Measurements from ENCODE around the gene MS4A4A. TPM values are rescaled to one million over a fixed set of nuclear protein-coding genes. Genes with fewer than 3 reads are reported as not detected.
A peak's percentile ranks its signal among the peaks of the same experiment; 100 is the strongest.

MS4A4A gene
- total and polyA plus RNA-seq, 8 donors, result 0.43 to 18.9 (median 1.8) TPM

- H3K9me3 ChIP-seq, result no peaks in the 10 kb centered on the region
- H3K27me3 ChIP-seq, result no peaks in the 10 kb centered on the region
- ATAC-seq, result peak in 3 of 4 donors; percentile 74 to 87 (median 84)
- H3K4me1 ChIP-seq, result no peaks in the 10 kb centered on the region
- DNase-seq, result peak in 5 of 6 donors; percentile 26 to 73 (median 42)
- no peak overlapping the region for H3K4me3 ChIP-seq
- no peak overlapping the region for H3K27ac ChIP-seq
- FAIRE-seq, result no peak
- 9 to 21% methylated on average over 2 of the region's 2 CpGs for WGBS, 2 donors
- TF ChIP-seq, protein P1, sequence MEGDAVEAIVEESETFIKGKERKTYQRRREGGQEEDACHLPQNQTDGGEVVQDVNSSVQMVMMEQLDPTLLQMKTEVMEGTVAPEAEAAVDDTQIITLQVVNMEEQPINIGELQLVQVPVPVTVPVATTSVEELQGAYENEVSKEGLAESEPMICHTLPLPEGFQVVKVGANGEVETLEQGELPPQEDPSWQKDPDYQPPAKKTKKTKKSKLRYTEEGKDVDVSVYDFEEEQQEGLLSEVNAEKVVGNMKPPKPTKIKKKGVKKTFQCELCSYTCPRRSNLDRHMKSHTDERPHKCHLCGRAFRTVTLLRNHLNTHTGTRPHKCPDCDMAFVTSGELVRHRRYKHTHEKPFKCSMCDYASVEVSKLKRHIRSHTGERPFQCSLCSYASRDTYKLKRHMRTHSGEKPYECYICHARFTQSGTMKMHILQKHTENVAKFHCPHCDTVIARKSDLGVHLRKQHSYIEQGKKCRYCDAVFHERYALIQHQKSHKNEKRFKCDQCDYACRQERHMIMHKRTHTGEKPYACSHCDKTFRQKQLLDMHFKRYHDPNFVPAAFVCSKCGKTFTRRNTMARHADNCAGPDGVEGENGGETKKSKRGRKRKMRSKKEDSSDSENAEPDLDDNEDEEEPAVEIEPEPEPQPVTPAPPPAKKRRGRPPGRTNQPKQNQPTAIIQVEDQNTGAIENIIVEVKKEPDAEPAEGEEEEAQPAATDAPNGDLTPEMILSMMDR (IDR thresholded peaks at IDR 0.05), result peak; percentile 69 to 76 (median 75)
- intact Hi-C loops (cut with DNase I), result no loop called here
- no peaks in the 10 kb centered on the region for H3K36me3 ChIP-seq
Measured at GRCh38 chr11:60334005-60334620, 53.6 kb downstream of the MS4A4A start.

DNA sequence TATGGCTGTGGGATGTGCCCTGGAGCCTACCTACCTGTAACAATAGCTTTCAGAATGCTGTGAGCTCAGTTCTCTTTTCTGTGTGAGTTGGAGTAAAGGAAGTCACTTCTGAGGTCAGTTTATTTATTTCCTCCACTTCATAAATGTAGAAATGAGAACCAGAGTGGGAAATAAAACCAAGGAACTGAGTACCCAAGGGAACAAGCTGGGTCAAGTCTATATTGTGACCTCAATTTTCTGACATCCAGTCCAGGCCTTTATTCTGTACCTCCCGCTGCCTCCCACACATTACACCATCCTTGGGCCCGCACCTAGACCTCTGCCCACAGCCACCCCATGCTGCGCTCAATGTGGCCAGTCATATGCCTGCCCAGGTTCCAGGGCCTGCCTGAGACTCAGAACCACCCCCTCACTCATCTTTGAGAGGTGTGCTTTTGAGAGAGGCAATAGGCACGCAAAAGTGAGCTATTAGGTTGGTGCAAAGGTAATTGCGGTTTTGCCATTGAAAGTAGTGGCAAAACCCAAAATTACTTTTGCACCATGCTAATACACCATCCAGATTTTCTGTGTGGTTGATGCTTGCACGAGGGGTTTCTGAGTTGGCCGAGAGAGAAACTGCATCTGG, 56.4 kb downstream of the MS4A4A start:
- WGBS, 2 donors, result 88% methylated on average over 7 of the region's 7 CpGs
- no peaks in the 10 kb centered on the region for H3K36me3 ChIP-seq
- no peak overlapping the region for H3K27ac ChIP-seq
- no peaks in the 10 kb centered on the region for H3K9me3 ChIP-seq
- intact Hi-C loops (cut with DNase I), result no loop called here
- DNase-seq (no peak), ATAC-seq (peak in 1 of 4 donors; percentile 62), FAIRE-seq (no peak)
- no peaks in the 10 kb centered on the region for H3K27me3 ChIP-seq
- no peaks in the 10 kb centered on the region for H3K4me1 ChIP-seq
- no peak overlapping the region for H3K4me3 ChIP-seq
- TF ChIP-seq, protein P1 (IDR thresholded peaks at IDR 0.05), result no peak

DNA sequence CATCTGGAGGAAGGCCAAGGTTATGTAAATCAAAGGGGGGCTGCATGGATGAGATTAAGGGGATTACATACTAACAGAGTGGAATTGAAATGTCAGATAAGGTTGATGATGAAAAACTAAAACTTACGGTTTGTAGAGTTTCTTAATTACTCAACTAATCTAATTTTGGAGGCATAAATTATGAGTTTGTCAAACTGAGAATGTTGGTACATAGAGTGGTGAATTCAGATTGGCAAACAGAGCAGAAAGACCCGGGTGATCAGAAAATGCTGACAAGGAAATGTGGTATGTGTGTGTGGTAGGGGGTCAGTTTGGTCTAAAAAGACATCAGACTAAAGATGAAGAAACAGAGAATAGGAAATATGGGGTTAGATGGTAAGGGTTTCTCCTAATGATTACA, 57.6 kb downstream of the MS4A4A start:
- ATAC-seq (no peak), DNase-seq (no peak), FAIRE-seq (no peak)
- intact Hi-C loops (cut with DNase I), result no loop called here
- Histone ChIP-seq H3K36me3 (no peaks in the 10 kb centered on the region), H3K4me3 (no peak overlapping the region), H3K27ac (no peak overlapping the region), H3K27me3 (no peaks in the 10 kb centered on the region), H3K9me3 (no peaks in the 10 kb centered on the region), H3K4me1 (no peaks in the 10 kb centered on the region)
- 42 to 48% methylated on average over 2 of the region's 2 CpGs for WGBS, 2 donors
- TF ChIP-seq, protein P1 (IDR thresholded peaks at IDR 0.05), result no peak

- H3K27me3 ChIP-seq, result no peaks in the 10 kb centered on the region
- H3K9me3 ChIP-seq, result no peaks in the 10 kb centered on the region
- no peaks in the 10 kb centered on the region for H3K4me1 ChIP-seq
- H3K4me3 ChIP-seq, result no peak overlapping the region
- ATAC-seq, result no peak
- TF ChIP-seq, protein P1 (IDR thresholded peaks at IDR 0.05), result no peak
- no peak for FAIRE-seq
- WGBS, 2 donors, result 51 to 56% methylated on average over 3 of the region's 3 CpGs
- no peak overlapping the region for H3K27ac ChIP-seq
- intact Hi-C loops (cut with DNase I), result no loop called here
- H3K36me3 ChIP-seq, result no peaks in the 10 kb centered on the region
- DNase-seq, result no peak
Measured at GRCh38 chr11:60339356-60339755, 58.9 kb downstream of the MS4A4A start.

- H3K27me3 ChIP-seq, result no peaks in the 10 kb centered on the region
- no peaks in the 10 kb centered on the region for H3K36me3 ChIP-seq
- FAIRE-seq (no peak), ATAC-seq (no peak), DNase-seq (no peak)
- 61 to 69% methylated on average over 10 of the region's 10 CpGs for WGBS, 2 donors
- no peaks in the 10 kb centered on the region for H3K9me3 ChIP-seq
- TF ChIP-seq, protein P1 (IDR thresholded peaks at IDR 0.05), result peak; percentile 17 to 36 (median 28)
- no peaks in the 10 kb centered on the region for H3K4me1 ChIP-seq
- H3K27ac ChIP-seq, result no peak overlapping the region
- no peak overlapping the region for H3K4me3 ChIP-seq
- intact Hi-C loops (cut with DNase I), result no loop called here
Measured at GRCh38 chr11:60343094-60343704, 62.7 kb downstream of the MS4A4A start.

Data from pancreas (tissue), 10 donors.